GM23248 (cell line): Measurements from ENCODE around the gene C1QTNF1.

Source experiments
- EZH2 ChIP-seq: fragments of 200-600 bp; sonication (generic); IDR thresholded peaks from 2 replicates; pipeline ENCODE4 v1.6.1; 2018; ENCODE audit warnings: antibody characterized with exemption, mild to moderate bottlenecking; ENCODE audit not compliant: insufficient read depth, poor library complexity, severe bottlenecking
- EZH2phosphoT487 ChIP-seq: fragments of 200-600 bp; sonication (generic); IDR thresholded peaks from 2 replicates; pipeline ENCODE4 v1.6.1; 2018; ENCODE audit warnings: antibody characterized with exemption, moderate library complexity, mild to moderate bottlenecking, low read depth; ENCODE audit not compliant: insufficient read depth

DNA sequence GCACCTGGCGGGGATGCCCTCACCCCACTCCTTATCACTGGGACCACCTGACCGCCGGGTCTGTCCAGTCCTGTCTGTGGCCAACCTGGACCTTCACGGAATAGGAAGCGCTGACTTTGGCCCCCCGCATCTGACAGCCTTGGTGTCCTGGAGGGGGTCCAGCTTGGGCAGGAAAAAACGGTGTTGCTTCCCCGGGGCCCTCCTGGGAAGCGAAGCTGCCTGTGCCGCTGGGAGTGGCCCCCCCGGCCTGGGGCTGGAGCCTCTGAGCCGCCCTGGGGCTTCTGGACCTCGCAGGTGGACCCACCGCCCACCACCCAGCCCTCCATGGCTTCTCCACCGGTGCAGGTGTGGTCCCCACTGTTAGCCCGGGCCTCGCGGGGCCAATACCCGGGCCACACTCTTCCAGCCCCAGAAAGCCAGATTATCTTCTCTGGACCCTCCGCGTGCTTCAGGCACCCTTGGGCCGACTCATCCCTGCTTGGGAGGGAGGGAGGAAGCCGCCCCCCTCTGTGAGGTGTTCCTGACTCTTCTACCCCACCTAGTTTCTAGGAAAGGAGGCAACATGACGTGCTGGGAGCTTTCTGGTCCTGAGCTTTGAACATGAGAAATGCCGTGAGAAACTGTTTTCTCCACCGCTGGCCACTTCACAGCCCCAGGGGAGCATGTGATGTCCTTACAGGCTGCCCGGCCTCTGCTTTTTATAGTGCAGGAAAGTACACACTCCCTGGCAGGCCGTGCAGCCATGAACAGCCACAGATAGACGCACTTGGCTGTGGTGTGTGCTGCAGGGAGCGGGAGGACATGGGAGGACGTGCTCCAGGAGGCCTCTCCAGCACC lies 1.1 kb downstream of the C1QTNF1 start:
- no peak for TF ChIP-seq EZH2
- TF ChIP-seq EZH2phosphoT487: no peak
